ENCODE measurements around the gene CTNNA3. TPM values are rescaled to one million over a fixed set of nuclear protein-coding genes. Genes with fewer than 3 reads are reported as not detected.
A peak's percentile ranks its signal among the peaks of the same experiment; 100 is the strongest.
"Not testable (repeated sequence)": the region's sequence is repeated elsewhere in the genome, so short reads cannot be mapped to it uniquely, and the experiment has no call there.

The CTNNA3 gene
- polyA plus RNA-seq (2014; cell fraction: cytosol; rRNA removed): 0.03 and 0.05 TPM in 2 replicates
- polyA plus RNA-seq (2014; cell fraction: nucleus; rRNA removed): 0.34 and 0.49 TPM in 2 replicates

GRCh38 chr10:67696029-67696428, at the start of gene CTNNA3:
TSS of gene CTNNA3 (minus strand) at chr10:67696195.
- DNase-seq (ENCODE audit: low spot score): no peak

- no peak for DNase-seq (ENCODE audit: low spot score)
Observed at GRCh38 chr10:67735430-67735829, 39.4 kb upstream of the CTNNA3 start.

GRCh38 chr10:67733511-67733910, 37.5 kb upstream of the CTNNA3 start:
- no peak for DNase-seq (ENCODE audit: low spot score)

- no peak for DNase-seq (ENCODE audit: low spot score)
Observed at GRCh38 chr10:67725567-67725966, 29.6 kb upstream of the CTNNA3 start.

- DNase-seq (ENCODE audit: low spot score): no peak
Observed at GRCh38 chr10:67723601-67724000, 27.6 kb upstream of the CTNNA3 start.

GRCh38 chr10:67722113-67722512, 26.1 kb upstream of the CTNNA3 start:
- no peak for DNase-seq (ENCODE audit: low spot score)

GRCh38 chr10:67716455-67716854, 20.5 kb upstream of the CTNNA3 start:
- not testable (repeated sequence) for DNase-seq (ENCODE audit: low spot score)

GRCh38 chr10:67705921-67706320, 9.9 kb upstream of the CTNNA3 start:
- DNase-seq (ENCODE audit: low spot score): no peak

GRCh38 chr10:67699613-67700270, 3.7 kb upstream of the CTNNA3 start:
- DNase-seq (ENCODE audit: low spot score): not testable (repeated sequence)

GRCh38 chr10:67698164-67698563, 2.2 kb upstream of the CTNNA3 start:
- no peak for DNase-seq (ENCODE audit: low spot score)

GRCh38 chr10:67697724-67698131, 1.7 kb upstream of the CTNNA3 start:
- peak; percentile 38 for DNase-seq (ENCODE audit: low spot score)

- DNase-seq (ENCODE audit: low spot score): no peak
Observed at GRCh38 chr10:67696679-67697078, 684 bp upstream of the CTNNA3 start.

- DNase-seq (ENCODE audit: low spot score): no peak
Observed at GRCh38 chr10:67695555-67695954, 440 bp downstream of the CTNNA3 start.

GRCh38 chr10:67691861-67692260, 4.1 kb downstream of the CTNNA3 start:
- DNase-seq (ENCODE audit: low spot score): not testable (repeated sequence)

GRCh38 chr10:67690540-67690939, 5.5 kb downstream of the CTNNA3 start:
- DNase-seq (ENCODE audit: low spot score): not testable (repeated sequence)

- DNase-seq (ENCODE audit: low spot score): not testable (repeated sequence)
Observed at GRCh38 chr10:67684140-67684539, 11.9 kb downstream of the CTNNA3 start.

- DNase-seq (ENCODE audit: low spot score): no peak
Observed at GRCh38 chr10:67678335-67678974, 17.5 kb downstream of the CTNNA3 start.

- DNase-seq (ENCODE audit: low spot score): no peak
Observed at GRCh38 chr10:67676208-67676825, 19.7 kb downstream of the CTNNA3 start.

- no peak for DNase-seq (ENCODE audit: low spot score)
Observed at GRCh38 chr10:67670401-67670800, 25.6 kb downstream of the CTNNA3 start.

- DNase-seq (ENCODE audit: low spot score): no peak
Observed at GRCh38 chr10:67669978-67670377, 26.0 kb downstream of the CTNNA3 start.

GRCh38 chr10:67668448-67668847, 27.5 kb downstream of the CTNNA3 start:
- DNase-seq (ENCODE audit: low spot score): no peak

GRCh38 chr10:67667035-67667425, 29.0 kb downstream of the CTNNA3 start:
- no peak for DNase-seq (ENCODE audit: low spot score)

Data from SK-N-DZ (cell line).